NCI-H2196 (cell line): Measurements from ENCODE around the gene TMEM44.
A peak's percentile ranks its signal among the peaks of the same experiment; 100 is the strongest.
"Not testable (repeated sequence)": the region's sequence is repeated elsewhere in the genome, so short reads cannot be mapped to it uniquely, and the experiment has no call there.

ENCODE experiments used
- DNase-seq: peaks from one replicate; lab custom pipeline; 2025; ENCODE audit not compliant: unreplicated experiment; lab: John Stamatoyannopoulos, UW

The TMEM44 gene

DNA sequence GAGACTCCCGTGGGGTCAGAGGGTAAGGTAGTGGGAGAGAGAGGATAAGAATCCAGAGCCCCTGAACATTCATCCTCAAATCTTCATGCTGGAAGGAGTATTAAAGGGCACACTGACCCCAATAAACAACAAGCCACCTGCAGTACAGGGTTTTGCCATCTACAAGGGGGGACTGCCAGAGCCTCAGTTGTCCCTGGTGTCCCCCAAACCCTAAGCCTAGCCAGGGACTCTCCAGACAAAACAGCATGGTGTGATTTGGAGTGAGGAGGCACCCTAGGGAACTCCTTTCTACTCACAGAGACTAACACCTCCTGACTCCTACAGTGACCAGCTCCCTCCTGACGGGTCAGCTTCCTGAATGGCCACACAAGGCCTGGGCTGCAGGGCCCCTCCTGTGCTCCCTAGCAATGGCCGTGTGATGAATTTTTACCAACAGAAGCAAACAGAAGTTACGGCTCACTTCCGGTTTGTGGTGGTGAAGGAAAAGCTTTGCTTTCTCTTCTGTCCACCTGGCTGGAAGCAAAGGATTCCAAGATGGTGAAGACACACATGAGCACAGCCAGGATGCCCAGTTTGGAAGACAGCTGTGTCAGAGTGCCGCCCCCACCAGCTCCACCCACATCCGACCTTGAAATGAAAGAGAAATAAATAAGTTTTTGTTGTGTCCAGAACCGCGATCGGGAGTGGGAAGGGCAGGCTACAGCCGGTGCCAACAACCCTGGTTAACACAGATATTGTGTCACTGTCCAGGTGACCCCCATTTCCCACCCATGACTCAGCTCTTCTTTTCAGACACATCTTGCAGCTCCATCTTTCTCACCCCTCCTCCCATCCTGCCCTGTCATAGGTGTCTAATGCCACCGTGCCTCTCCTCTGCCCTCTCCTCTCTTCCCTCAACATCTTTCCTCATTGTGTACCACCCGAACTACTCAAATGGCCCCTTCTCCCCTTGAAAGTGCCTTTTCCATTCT is 76.8 kb downstream of the TMEM44 start:
- DNase-seq, result no peak

DNA sequence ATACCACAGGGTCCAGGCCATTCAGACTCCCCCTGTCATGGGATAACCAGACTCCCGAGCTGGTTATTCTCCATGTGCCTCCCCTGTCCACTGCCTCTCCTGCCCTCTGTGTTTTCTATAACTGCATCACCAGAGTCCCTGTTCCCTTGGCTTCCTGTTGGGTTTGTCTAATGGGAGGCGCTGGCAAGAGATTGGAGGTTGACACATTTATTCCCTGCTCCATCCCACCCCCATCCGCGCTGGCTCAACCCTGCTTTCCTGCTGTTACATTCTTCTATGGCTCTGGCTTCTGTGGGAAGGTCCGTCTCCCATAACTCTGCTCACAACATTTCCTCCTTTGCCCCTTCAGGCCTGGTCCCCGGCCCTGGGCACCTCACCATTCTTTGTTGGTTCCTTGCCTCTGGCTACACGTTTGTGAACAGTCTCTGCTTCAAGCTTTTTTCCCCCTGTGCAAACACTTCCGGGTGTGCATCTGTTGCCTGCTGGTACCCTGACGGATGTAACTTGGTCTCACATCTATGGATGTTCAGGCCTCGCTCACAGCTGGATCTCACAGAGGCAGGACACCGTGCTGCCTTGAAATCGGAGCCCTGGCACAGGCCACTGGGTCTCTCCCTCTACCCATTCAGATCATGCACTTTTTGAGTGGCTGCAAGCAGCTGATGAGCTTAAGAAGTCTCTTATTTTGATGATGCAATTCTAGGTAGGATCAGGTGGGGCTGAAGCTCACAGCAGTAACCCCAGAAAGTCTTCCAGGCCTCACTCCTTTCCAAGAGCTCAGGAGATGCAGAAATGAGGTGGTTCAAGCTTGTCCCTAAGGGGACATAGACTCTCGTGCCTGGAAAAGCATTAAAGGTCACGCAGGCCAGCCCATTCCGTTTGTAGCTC is 77.8 kb downstream of the TMEM44 start:
- no peak for DNase-seq

GRCh38 chr3:194554473-194555123 is 78.6 kb downstream of the TMEM44 start:
- DNase-seq, result no peak

DNA sequence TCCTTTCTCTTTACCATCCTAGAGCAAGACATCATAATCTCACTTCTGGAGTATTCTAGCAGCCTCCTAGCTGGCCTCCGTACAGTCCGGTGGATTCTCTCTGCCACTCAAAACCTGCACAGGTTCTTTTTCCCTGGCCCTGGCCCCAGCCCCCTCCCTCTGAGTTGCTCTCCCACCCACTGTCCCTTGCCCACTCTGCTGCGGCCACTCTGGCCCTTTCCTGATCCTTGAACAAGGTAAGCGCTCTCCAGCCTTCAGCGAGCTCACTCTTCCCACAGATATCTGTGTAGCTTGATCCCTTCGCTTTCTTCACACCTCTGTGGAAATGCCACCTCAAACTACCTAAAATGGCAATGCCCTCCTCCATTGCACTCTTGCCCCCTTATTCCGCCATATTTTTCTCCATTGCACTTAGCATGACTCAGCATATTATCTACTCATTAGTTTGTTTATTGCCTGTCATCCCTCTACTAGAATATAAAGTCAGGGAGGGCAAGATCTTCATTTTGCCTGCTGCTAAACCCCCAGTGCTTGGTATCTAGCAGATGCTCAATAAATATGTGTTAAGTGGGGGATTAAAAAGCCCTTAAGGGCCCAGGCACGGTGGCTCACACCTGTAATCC is 80.8 kb downstream of the TMEM44 start:
- no peak for DNase-seq

DNA sequence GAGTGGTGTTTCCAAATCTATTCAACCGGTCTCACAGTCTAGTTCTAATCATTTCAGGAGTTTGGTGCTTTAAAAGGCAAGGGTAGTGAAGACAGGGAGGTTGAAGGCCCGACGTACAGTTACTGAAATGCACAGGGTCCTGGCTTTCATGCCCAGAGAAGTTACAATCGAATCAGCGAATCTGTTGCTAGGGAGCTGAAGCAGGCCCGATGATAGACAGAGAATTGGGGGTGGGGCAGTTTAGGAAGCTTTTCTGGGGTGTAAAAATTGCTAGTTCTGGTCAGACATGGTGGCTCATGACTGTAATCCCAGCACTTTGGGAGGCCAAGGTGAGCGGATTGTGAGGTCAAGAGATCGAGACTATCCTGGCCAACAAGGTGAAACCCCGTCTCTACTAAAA is 83.4 kb downstream of the TMEM44 start:
- DNase-seq, result no peak

- DNase-seq, result peak; percentile 72
Measured at GRCh38 chr3:194548346-194549321, 84.6 kb downstream of the TMEM44 start.

DNA sequence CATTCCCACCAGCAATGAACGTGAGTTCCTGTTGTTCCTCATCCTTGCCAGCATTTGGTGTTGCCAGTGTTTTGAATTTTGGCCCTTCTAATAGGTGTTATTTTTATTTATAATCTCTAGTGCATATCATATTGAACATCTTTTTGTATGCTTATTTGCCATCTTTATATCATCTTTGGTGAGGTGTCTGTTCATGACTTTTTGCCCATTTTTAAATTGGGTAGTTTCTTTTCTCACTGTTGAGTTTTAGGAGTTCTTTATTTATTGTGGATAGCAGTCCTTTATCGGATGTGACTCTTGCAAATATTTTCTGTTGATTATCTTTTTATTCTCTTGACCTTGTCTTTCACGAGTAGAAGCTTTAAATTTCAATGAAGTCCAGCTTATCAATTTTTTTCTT is 86.2 kb downstream of the TMEM44 start:
- DNase-seq, result no peak

- DNase-seq, result not testable (repeated sequence)
Measured at GRCh38 chr3:194545538-194545937, 87.7 kb downstream of the TMEM44 start.

GRCh38 chr3:194543550-194543949 is 89.7 kb downstream of the TMEM44 start:
- DNase-seq, result no peak

DNA sequence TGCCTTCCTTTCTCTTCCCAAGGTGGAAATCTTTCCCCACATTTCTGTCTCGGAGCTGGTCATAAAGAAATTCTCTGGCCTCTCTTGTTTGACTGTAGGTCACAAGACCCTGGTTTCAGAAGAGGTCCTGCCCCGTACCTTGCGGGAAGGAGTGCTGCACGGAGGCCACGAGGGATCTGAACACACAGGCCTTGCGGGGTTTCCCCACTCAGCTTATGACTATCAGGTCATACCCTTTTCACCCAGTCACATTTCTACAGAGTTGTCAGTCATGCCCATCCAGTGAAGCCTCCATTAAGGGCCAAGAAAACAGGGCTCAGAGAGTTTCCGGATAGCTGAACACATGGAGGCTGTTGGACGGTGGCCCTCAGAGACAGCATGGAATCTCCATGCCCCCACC is 91.7 kb downstream of the TMEM44 start:
- no peak for DNase-seq

DNA sequence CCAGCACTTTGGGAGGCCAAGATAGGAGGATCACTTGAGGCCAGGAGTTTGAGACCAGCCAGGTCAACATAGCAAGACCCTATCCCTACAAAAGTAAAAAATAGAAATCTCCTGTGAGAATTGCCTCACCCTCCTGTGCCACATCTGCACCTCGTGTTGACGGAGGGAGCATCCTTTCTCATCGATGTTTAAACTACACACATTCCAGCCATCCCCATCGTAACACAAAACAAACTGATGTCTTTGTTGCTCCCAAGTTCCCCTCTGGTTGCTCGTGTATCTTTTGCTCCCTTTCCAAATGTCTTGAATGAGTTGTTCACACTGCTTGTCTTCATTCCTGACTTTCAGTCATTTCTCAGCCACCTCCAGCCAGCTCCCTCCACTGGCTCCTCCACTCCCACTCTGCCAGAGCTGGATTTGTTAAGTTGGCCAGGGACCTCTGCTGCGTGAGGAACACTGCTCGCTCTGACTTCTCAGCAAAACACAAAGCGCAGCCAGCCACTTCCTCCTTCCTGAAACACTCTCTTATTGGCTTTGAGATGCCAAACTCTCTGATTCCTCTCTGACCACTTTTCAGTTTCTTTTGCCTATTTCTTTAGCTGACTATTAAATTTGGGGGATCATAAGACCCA is 92.8 kb downstream of the TMEM44 start:
- no peak for DNase-seq

DNA sequence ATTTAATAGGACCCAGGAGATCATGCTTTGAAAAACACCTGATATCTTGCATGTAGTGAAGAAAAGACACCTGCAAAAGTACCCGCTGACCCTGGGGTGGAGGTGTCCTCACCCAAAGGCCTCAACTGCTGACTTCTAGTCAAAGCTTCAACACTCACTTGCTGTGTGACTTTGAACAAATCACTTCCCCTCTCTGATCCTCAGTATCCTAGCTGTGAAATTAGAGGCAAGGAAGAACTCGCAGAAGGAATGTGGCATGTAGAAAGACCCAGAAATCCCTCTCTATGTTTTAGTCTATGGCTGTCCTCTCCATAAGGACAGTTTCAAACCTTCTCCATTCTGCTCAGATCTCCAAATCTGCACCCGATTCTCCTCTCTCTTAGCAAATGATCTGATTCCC is 93.7 kb downstream of the TMEM44 start:
- no peak for DNase-seq

- peak; percentile 92 for DNase-seq
Measured at GRCh38 chr3:194537732-194538247, 95.4 kb downstream of the TMEM44 start.
